LNCaP clone FGC (cell line): ENCODE results near the gene OR4K14.

Source experiments
- DNase-seq: peaks from one replicate; pipeline ENCODE4 v3.0.0-alpha.2; 2011; ENCODE audit warnings: low read depth
- H3K4me3 ChIP-seq: 2 replicates; pipeline ENCODE4 v1.5.1; 2011; ENCODE audit warnings: mild to moderate bottlenecking, low read depth, low read length, control low read depth
- CTCF ChIP-seq: IDR thresholded peaks from 2 replicates; pipeline ENCODE4 v1.5.1; 2012; ENCODE audit warnings: mild to moderate bottlenecking; ENCODE audit not compliant: control insufficient read depth, insufficient read depth; ENCODE audit errors: extremely low read depth

OR4K14 gene

DNA sequence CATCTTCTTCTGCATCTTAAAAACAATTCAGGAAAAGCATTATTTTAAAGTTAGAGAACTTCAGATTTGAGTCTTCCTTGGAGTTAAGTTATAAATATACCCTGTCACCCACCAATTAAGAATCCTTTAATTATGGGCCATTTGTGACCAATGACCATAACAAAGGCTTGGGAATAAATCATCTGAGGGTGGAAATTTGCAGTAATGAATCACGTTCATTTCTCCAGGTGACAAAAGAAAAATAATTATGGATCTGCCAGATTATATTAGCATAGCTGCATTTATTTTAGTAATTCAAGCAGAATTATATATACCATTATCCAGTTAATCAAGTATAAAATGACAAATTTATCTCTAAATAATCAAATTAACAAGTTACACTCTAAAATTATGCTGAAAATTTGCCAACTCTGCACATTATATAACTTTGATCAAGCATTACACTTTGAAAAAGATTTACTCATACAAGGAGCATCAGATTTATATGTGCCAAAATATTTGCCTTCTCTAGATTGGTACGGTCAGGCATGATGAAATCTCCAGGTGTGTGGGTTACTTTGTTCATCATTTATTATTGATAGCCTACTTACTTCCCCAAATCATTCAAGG is at the start of gene OR4K14:
Gene OR4K14, minus strand, starts transcription at position 51 of the 609 bp plus-strand sequence. CDS start 4,114 bp downstream, outside the sequence.
- no peak for TF ChIP-seq CTCF
- DNase-seq = no peak
- H3K4me3 ChIP-seq = no peak within 1 kb of the TSS

GRCh38 chr14:20059745-20060144 is 40.6 kb upstream of the OR4K14 start, which contains the start of gene OR4L1:
Gene OR4L1, plus strand, starts transcription at chr14:20060045. Its CDS starts 0 bp downstream, at chr14:20060045.
- DNase-seq = no peak
- no peak within 1 kb of the TSS for H3K4me3 ChIP-seq
- TF ChIP-seq CTCF = no peak

- DNase-seq = no peak
- TF ChIP-seq CTCF = no peak
- H3K4me3 ChIP-seq = no peak overlapping the region
These were observed 29.1 kb upstream of the OR4K14 start for GRCh38 chr14:20048202-20048601.

- DNase-seq = no peak
- H3K4me3 ChIP-seq = no peak overlapping the region
- no peak for TF ChIP-seq CTCF
These were observed 25.1 kb upstream of the OR4K14 start for GRCh38 chr14:20044243-20044642.

GRCh38 chr14:20035938-20036337 is 16.8 kb upstream of the OR4K14 start, which contains the start of gene OR4K13:
Gene OR4K13, minus strand, starts transcription at chr14:20036038. Its CDS starts 1,280 bp downstream, at chr14:20034758.
- TF ChIP-seq CTCF = no peak
- DNase-seq = no peak
- no peak within 1 kb of the TSS for H3K4me3 ChIP-seq

GRCh38 chr14:20035449-20035848 is 16.3 kb upstream of the OR4K14 start:
- DNase-seq = no peak
- H3K4me3 ChIP-seq = no peak overlapping the region
- TF ChIP-seq CTCF = no peak

- H3K4me3 ChIP-seq = no peak overlapping the region
- no peak for DNase-seq
- no peak for TF ChIP-seq CTCF
These were observed 12.0 kb upstream of the OR4K14 start for GRCh38 chr14:20031058-20031457.
